Immature natural killer cell (primary cell): ENCODE measurements around the gene CD160. TPM values are rescaled to one million over a fixed set of nuclear protein-coding genes. Genes with fewer than 3 reads are reported as not detected.
"Not testable (repeated sequence)": the region's sequence is repeated elsewhere in the genome, so short reads cannot be mapped to it uniquely, and the experiment has no call there.

Experiments used
- DNase-seq, 3 donors: peaks; one replicate each; pipeline ENCODE4 v3.0.0; 2022; ENCODE audit warnings: mixed read lengths in 1 of 3
- H3K27ac Mint-ChIP-seq, 6 donors: one replicate each; pipeline ENCODE4 v1.8.0; 2020; ENCODE audit warnings: mixed read lengths in 6 of 6, mild to moderate bottlenecking in 5 of 6, inconsistent platforms in 4 of 6, moderate library complexity in 3 of 6
- H3K27me3 Mint-ChIP-seq, 3 donors: one replicate each; pipeline ENCODE4 v1.8.0; 2020 to 2021; ENCODE audit warnings: low read depth in 3 of 3, mild to moderate bottlenecking in 3 of 3, mixed read lengths in 3 of 3, moderate library complexity in 3 of 3, inconsistent platforms in 1 of 3
- H3K36me3 Mint-ChIP-seq, 3 donors: one replicate each; pipeline ENCODE4 v1.8.0; 2020; ENCODE audit warnings: mixed read lengths in 3 of 3, inconsistent platforms in 2 of 3, mild to moderate bottlenecking in 2 of 3
- H3K4me1 Mint-ChIP-seq, 2 donors: one replicate each; pipeline ENCODE4 v1.8.0; 2020; ENCODE audit warnings: inconsistent platforms in 2 of 2, mild to moderate bottlenecking in 2 of 2, mixed read lengths in 2 of 2, moderate library complexity in 1 of 2
- H3K4me3 Mint-ChIP-seq, 5 donors: one replicate each; pipeline ENCODE4 v1.8.0; 2020; ENCODE audit warnings: mild to moderate bottlenecking in 5 of 5, mixed read lengths in 5 of 5, inconsistent platforms in 3 of 5, moderate library complexity in 3 of 5
- H3K9me3 Mint-ChIP-seq, 6 donors: one replicate each; pipeline ENCODE4 v1.8.0; 2020; ENCODE audit warnings: mild to moderate bottlenecking in 6 of 6, mixed read lengths in 6 of 6, inconsistent platforms in 4 of 6, moderate library complexity in 3 of 6
- polyA plus RNA-seq, 3 donors: library from polyadenylated mRNA; unstranded; fragments of 300-500 nt; fragmentation: Illumina TruSeq; gene quantifications; one replicate each; pipeline ENCODE4 v1.2.3, GENCODE V29; 2021

The CD160 gene
- polyA plus RNA-seq, 3 donors from 2014 or later, result 382 to 493 (median 435) TPM

DNA sequence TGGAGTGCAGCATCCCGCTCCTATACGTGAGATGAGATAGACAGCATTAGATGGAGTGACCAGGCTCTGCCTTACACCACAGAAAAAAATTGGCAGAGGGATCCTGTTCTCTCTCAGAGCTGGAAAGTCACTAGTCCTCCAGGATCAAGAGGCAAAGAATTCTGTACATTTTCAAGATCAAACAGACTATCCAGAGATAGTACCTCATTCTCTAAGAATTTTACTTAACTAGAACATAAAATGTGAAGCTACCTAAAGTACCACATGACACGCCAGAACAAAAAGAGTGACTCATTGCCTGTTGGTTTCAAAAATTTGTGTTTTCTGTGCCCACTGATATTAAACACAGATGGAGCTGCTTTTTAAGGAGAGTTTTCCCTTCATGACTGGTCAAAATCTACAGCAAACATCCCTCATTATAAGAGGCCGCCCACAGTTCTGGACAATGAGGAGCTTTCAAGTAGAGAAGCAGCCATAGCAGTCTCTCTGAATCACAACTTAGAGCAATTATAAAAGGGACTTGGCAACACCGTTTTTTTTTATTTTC lies 32.3 kb downstream of the CD160 start:
- no peak overlapping the region for H3K4me3 Mint-ChIP-seq
- H3K4me1 Mint-ChIP-seq, result peaks cover 1 to 6% of the 10 kb centered on the region in 2 donors
- peaks cover 0 to 2% (median 0%) of the 10 kb centered on the region in 3 donors for H3K27me3 Mint-ChIP-seq
- DNase-seq, result no peak
- H3K9me3 Mint-ChIP-seq, result no peaks in the 10 kb centered on the region
- no peak overlapping the region for H3K27ac Mint-ChIP-seq
- peaks cover 13 to 51% (median 28%) of the 10 kb centered on the region in 3 donors for H3K36me3 Mint-ChIP-seq

DNA sequence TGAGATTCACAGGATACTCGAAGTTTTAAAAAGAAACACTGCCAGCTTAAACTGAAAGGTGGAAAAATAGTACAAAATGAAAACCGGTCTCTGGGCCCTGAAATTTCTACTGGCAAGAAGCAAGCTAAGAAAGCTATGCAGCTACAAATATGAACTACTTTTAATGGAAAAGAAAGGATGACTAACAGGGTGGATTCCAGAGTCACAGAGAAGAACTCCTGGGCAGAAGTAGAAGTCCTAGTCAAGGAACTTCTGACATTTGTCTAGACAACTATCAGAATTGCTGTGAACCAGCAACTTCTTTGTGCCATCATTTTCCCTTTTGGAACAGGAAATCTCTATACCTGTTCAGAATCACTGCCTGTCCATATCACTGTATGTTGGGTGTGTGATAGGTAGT lies 38.1 kb downstream of the CD160 start:
- Mint-ChIP-seq H3K27me3 (no peaks in the 10 kb centered on the region), H3K36me3 (peaks cover 6 to 41% (median 6%) of the 10 kb centered on the region in 3 donors), H3K4me1 (peaks cover 8 to 35% of the 10 kb centered on the region in 2 donors), H3K27ac (peak overlapping the region in 2 of 6 donors; percentile 7 to 15), H3K4me3 (no peak overlapping the region), H3K9me3 (no peaks in the 10 kb centered on the region)
- DNase-seq, result no peak

DNA sequence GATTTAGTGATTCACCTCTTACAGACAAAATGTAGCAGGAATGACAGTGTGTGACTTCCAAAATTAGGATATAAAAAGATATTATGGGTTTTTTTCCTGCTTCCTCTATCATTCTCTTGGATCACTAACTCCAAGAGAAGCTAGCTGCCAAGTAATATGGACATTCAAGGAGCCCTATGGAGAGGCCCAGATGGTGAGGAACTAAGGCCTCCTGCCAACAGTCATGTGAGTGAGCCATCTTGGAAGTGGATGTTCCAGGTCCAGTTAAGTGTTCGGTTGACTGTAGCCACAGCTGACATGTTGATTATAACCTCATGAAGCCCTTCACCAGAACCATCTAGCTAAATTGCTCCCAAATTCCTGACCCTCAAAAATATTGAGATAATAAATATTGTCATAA lies 38.8 kb downstream of the CD160 start:
- Mint-ChIP-seq H3K36me3 (peaks cover 6 to 41% (median 6%) of the 10 kb centered on the region in 3 donors), H3K4me3 (no peak overlapping the region), H3K9me3 (no peaks in the 10 kb centered on the region), H3K4me1 (peaks cover 8 to 35% of the 10 kb centered on the region in 2 donors), H3K27me3 (no peaks in the 10 kb centered on the region), H3K27ac (no peak overlapping the region)
- no peak for DNase-seq

DNA sequence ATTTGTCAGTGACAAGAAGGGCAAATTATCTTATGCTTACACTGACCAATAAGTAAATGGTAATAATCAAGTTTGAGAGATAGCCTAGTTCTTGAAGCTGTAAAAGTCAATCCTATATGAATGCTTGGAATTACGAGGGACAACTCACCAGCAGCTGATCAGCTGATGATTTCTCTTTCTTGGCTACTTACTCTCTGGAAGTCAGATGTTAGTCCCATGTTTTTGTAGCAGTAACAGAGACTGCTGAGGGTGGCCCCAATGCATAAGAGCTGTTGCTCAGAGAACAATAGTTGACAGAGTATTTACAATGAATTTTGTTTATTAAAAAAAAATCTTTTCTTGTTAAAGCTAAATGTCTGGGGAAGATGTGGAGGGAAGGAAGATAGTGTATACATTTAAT lies 39.3 kb downstream of the CD160 start:
- no peak for DNase-seq
- H3K27me3 Mint-ChIP-seq, result no peaks in the 10 kb centered on the region
- H3K36me3 Mint-ChIP-seq, result peaks cover 6 to 41% (median 6%) of the 10 kb centered on the region in 3 donors
- H3K4me3 Mint-ChIP-seq, result no peak overlapping the region
- peaks cover 8 to 35% of the 10 kb centered on the region in 2 donors for H3K4me1 Mint-ChIP-seq
- H3K9me3 Mint-ChIP-seq, result no peaks in the 10 kb centered on the region
- no peak overlapping the region for H3K27ac Mint-ChIP-seq

DNA sequence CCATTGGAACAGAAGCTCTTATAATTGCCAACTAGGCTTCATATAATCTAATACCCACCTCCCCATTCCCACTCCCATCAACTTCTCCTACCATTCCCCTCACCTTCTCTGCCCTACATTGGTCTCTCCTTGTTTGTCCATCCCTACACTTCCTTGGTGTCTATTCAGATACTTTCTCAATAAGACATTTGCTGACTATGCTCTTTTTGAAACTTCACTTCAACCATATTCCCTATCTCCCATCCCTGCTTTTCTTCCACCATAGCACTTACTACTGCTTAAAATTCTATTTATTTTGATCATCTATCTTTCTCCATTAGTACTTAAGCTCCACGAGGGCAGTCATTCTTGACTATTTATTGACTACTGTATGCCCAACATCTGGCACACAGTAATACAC lies 40.4 kb downstream of the CD160 start:
- Mint-ChIP-seq H3K27me3 (no peaks in the 10 kb centered on the region), H3K4me1 (peaks cover 8 to 35% of the 10 kb centered on the region in 2 donors), H3K36me3 (peaks cover 6 to 39% (median 6%) of the 10 kb centered on the region in 3 donors), H3K9me3 (no peaks in the 10 kb centered on the region), H3K4me3 (no peak overlapping the region), H3K27ac (no peak overlapping the region)
- no peak for DNase-seq

DNA sequence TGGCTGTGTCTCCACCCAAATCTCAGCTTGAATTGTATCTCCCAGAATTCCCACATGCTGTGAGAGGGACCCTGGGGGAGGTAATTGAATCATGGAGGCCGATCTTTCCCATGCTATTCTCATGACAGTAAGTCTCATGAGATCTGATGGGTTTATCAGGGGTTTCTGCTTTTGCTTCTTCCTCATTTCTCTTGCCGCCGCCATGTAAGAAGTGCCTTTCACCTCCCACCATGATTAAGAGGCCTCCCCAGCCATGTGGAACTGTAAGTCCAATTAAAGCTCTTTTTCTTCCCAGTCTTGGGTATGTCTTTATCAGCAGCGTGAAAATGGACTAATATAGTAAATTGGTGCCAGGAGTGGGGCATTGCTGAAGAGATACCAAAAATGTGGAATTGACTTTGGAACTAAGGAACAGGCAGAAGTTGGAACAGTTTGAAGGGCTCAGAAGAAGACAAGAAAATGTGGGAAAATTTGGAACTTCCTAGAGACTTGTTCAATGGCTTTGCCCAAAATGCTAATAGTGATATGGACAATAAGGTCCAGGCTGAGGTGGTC lies 41.2 kb downstream of the CD160 start:
- not testable (repeated sequence) for H3K9me3 Mint-ChIP-seq, DNase-seq, H3K27me3 Mint-ChIP-seq, H3K4me3 Mint-ChIP-seq
- peak overlapping the region in 1 of 6 donors; percentile 74 for H3K27ac Mint-ChIP-seq
- peaks cover 6 to 37% (median 6%) of the 10 kb centered on the region in 3 donors for H3K36me3 Mint-ChIP-seq
- peaks cover 8 to 32% of the 10 kb centered on the region in 2 donors for H3K4me1 Mint-ChIP-seq

DNA sequence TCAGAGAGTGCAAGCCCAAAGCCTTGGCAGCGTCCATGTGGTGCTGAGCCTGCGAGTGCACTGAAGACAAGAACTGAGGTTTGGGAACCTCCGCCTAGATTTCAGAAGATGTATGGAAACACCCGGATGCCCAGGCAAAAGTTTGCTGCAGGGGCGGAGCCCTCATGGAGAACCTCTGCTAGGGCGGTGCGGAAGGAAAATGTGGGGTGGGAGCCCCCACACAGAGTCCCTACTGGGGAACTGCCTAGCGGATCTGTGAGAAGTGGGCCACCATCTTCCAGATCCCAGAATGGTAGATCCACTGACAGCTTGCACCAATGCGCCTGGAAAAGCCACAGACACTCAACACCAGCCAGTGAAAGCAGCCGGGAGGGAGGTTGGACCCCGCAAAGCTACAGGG lies 42.2 kb downstream of the CD160 start:
- peaks cover 6 to 32% (median 6%) of the 10 kb centered on the region in 3 donors for H3K36me3 Mint-ChIP-seq
- H3K4me1 Mint-ChIP-seq, result peaks cover 7 to 29% of the 10 kb centered on the region in 2 donors
- not testable (repeated sequence) for H3K4me3 Mint-ChIP-seq, H3K27ac Mint-ChIP-seq, H3K27me3 Mint-ChIP-seq, H3K9me3 Mint-ChIP-seq, DNase-seq

DNA sequence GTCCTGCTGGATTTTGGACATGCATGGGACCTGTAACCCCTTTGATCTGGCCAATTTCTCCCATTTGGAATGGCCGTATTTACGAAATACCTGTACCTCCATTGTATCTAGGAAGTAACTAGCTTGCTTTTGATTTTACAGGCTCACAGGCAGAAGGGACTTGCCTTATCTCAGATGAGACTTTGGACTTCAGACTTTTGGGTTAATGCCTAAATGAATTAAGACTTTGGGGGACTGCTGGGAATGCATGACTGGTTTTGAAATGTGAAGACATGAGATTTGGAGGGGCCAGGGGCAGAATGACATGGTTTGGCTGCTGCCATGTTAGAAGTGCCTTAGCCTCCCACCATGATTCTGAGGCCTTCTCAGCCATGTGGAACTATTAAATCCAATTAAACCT lies 42.7 kb downstream of the CD160 start:
- not testable (repeated sequence) for H3K9me3 Mint-ChIP-seq, H3K4me3 Mint-ChIP-seq

DNA sequence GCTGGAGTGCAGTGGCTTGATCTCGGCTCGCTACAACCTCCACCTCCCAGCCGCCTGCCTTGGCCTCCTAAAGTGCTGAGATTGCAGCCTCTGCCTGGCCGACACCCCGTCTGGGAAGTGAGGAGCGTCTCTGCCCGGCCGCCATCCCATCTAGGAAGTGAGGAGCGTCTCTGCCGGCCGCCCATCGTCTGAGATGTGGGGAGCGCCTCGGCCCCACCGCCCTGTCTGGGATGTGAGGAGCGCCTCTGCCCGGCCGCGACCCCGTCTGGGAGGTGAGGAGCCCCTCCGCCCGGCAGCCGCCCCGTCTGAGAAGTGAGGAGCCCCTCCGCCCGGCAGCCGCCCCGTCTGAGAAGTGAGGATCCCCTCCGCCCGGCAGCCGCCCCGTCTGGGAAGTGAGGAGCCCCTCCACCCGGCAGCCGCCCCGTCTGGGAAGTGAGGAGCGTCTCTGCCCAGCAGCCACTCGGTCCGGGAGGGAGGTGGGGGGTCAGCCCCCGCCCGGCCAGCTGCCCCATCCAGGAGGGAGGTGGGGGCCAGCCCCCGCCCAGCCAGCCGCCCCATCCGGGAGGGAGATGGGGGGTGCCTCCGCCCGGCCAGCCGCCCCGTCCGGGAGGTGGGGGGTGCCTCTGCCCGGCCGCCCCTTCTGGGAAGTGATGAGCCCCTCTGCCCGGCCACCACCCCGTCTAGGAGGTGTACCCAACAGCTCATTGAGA lies 45.1 kb downstream of the CD160 start:
- not testable (repeated sequence) for H3K27me3 Mint-ChIP-seq, H3K9me3 Mint-ChIP-seq, H3K27ac Mint-ChIP-seq, H3K4me3 Mint-ChIP-seq, DNase-seq
- Mint-ChIP-seq H3K36me3 (peaks cover 0 to 20% (median 6%) of the 10 kb centered on the region in 3 donors), H3K4me1 (peaks cover 7 to 13% of the 10 kb centered on the region in 2 donors)

More for the DNA sequence above, 42.7 kb downstream of the CD160 start:
- Mint-ChIP-seq H3K27ac (peak overlapping the region in 1 of 6 donors; percentile 25), H3K4me1 (peaks cover 7 to 29% of the 10 kb centered on the region in 2 donors), H3K36me3 (peaks cover 6 to 30% (median 6%) of the 10 kb centered on the region in 3 donors)
- DNase-seq, H3K27me3 Mint-ChIP-seq: not testable (repeated sequence)

DNA sequence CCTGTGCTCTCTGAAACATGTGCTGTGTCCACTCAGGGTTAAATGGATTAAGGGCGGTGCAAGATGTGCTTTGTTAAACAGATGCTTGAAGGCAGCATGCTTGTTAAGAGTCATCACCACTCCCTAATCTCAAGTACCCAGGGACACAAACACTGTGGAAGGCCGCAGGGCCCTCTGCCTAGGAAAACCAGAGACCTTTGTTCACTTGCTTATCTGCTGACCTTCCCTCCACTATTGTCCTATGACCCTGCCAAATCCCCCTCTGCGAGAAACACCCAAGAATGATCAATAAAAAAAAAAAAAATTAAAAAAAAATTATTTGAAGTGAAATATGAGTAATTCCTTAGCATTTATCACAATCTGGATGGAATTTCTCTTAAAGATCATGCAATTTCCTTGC lies 45.8 kb downstream of the CD160 start:
- not testable (repeated sequence) for H3K27me3 Mint-ChIP-seq, H3K27ac Mint-ChIP-seq, DNase-seq, H3K4me3 Mint-ChIP-seq, H3K9me3 Mint-ChIP-seq
- peaks cover 4 to 12% of the 10 kb centered on the region in 2 donors for H3K4me1 Mint-ChIP-seq
- H3K36me3 Mint-ChIP-seq, result peaks cover 0 to 19% (median 6%) of the 10 kb centered on the region in 3 donors

DNA sequence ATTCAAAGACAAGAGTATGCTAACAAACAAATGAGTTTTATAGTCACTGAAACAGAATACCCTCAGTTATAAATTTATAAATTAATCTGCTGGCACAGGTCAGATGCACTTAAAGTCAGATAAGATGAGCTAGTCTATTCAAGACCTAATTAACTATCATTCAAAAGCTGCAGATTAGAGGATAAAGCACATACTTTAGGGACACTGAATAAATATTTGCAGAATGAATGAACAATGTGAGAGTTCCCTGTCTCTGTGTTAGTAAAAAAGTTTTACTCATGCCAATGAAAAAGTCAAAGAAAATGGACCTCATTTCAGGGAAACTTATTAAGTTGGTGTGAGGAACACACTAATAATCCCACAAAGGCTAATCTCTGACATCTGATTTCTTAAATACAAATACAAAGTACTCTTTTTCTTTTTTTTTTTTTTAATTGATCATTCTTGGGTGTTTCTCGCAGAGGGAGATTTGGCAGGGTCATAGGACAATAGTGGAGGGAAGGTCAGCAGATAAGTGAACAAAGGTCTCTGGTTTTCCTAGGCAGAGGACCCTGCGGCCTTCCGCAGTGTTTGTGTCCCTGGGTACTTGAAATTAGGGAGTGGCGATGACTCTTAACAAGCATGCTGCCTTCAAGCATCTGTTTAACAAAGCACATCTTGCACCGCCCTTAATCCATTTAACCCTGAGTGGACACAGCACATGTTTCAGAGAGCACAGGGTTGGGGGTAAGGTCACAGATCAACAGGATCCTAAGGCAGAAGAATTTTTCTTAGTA lies 46.5 kb downstream of the CD160 start:
- DNase-seq, H3K4me3 Mint-ChIP-seq, H3K4me1 Mint-ChIP-seq, H3K27ac Mint-ChIP-seq, H3K9me3 Mint-ChIP-seq, H3K27me3 Mint-ChIP-seq: not testable (repeated sequence)
- H3K36me3 Mint-ChIP-seq, result peaks cover under 1 to 15% (median 2%) of the 10 kb centered on the region in 3 donors

DNA sequence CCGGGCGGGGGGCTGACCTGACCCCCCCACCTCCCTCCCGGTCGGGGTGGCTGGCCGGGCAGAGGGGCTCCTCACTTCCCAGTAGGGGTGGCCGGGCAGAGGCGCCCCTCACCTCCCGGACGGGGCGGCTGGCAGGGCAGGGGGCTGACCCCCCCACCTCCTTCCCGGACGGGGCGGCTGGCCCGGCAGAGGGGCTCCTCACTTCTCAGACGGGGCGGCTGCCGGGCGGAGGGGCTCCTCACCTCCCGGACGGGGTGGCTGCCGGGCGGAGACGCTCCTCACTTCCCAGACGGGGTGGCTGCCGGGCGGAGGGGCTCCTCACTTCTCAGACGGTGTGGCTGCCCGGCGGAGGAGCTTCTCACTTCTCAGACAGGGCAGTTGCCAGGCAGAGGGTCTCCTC lies 47.6 kb downstream of the CD160 start:
- not testable (repeated sequence) for H3K9me3 Mint-ChIP-seq

DNA sequence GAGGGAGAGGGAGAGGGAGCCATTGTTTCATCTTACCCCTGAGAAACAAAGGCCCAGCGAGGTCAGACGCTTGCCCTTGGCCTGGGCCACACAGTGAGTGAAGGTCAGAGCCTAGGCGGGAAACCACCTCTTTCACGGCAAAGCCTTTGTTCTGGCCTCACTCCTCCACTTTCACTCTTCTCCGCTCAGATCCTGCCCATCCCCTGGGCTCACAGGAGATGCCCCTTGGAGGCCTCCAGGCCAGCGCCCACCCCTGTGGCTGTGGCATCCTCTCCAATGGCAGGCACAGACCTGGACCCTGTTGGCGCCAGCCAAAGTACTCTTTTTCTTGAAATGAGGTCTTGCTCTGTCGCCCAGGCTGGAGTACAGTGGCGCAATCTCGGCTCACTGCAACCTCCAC lies 48.7 kb downstream of the CD160 start:
- H3K4me1 Mint-ChIP-seq, DNase-seq, H3K27ac Mint-ChIP-seq, H3K27me3 Mint-ChIP-seq, H3K9me3 Mint-ChIP-seq, H3K4me3 Mint-ChIP-seq: not testable (repeated sequence)
- peaks cover 0 to 18% (median 9%) of the 10 kb centered on the region in 3 donors for H3K36me3 Mint-ChIP-seq

More for the DNA sequence above, 47.6 kb downstream of the CD160 start:
- not testable (repeated sequence) for DNase-seq, H3K27me3 Mint-ChIP-seq, H3K4me1 Mint-ChIP-seq, H3K27ac Mint-ChIP-seq, H3K4me3 Mint-ChIP-seq
- H3K36me3 Mint-ChIP-seq, result peaks cover 0 to 14% (median 4%) of the 10 kb centered on the region in 3 donors

DNA sequence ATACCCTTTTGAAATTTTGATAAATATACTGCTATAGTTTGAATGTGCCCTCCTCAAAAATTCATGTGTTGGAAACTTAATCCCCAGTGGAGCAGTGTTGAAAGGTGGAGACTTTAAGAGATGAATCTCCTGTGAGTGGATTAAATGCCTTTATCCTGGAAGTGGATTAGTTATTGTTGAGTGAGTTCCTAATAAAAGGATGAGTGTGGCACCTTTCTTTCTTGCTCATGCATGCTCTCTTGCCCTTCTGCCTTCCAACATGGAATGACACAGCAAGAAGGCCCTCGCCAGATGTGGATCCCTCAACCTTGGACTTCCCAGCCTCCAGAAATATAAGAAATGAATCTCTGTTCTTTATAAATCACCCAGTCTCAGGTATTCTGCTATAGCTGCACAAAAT lies 51.8 kb downstream of the CD160 start:
- Mint-ChIP-seq H3K4me1 (peaks cover 18 to 26% of the 10 kb centered on the region in 2 donors), H3K27ac (no peak overlapping the region), H3K36me3 (peaks cover 0 to 23% (median 9%) of the 10 kb centered on the region in 3 donors), H3K4me3 (no peak overlapping the region), H3K9me3 (no peaks in the 10 kb centered on the region), H3K27me3 (no peaks in the 10 kb centered on the region)
- no peak for DNase-seq
